Liver (tissue), 3 donors: Measurements from ENCODE around the gene PLXNB2.

Experiments used
- CTCF ChIP-seq: fragments of 150-350 bp; IDR thresholded peaks from 2 replicates; pipeline ENCODE4 v1.5.1; 2017; ENCODE audit warnings: improper control_type of control experiment, low read depth, low read length; ENCODE audit not compliant: missing input control
- NR2F2 ChIP-seq: IDR thresholded peaks from 2 replicates; pipeline ENCODE4 v1.6.1; 2016; ENCODE audit warnings: antibody characterized with exemption
- TAF1 ChIP-seq: conservative IDR thresholded peaks from 2 replicates; pipeline ENCODE4 v1.6.1; 2016; ENCODE audit warnings: antibody characterized with exemption, mild to moderate bottlenecking
- donor health status: healthy.
- donor health status: healthy.

DNA sequence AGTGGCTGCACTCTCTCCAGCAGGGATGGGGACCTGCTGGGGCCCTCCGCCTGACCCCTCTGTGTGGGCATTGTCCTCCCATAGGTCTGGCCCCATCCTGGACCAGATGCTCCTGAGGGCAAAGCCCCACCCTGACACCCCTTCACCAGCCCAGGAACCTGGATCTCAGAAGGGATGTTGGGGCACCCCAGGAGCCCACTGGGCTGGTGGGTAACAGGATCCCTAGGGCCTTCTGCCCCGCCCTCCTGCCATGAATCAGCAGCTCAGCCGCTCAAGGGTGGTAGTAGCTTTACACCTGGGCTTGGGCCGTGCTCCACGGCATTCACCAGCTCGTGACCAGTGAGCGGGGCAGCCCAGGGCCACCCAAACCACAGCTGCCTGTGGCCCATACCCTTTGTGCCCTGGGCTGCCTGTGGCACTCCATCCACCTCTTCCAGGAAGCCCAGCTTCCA is 45.0 kb downstream of the PLXNB2 start:
- TF ChIP-seq CTCF, result no peak
- TF ChIP-seq NR2F2, result no peak
- no peak for TF ChIP-seq TAF1
